NCI-H146 (cell line): ENCODE results near the gene SELENOP.
A peak's percentile ranks its signal among the peaks of the same experiment; 100 is the strongest.

Experiments used
- DNase-seq: peaks from one replicate; lab custom pipeline; 2025; lab: John Stamatoyannopoulos, UW

SELENOP gene

GRCh38 chr5:42798284-42799240, 13.1 kb downstream of the SELENOP start:
- DNase-seq: no peak

- no peak for DNase-seq
Measured at GRCh38 chr5:42791151-42791550, 20.5 kb downstream of the SELENOP start.

- DNase-seq: no peak
Measured at GRCh38 chr5:42787845-42788244, 23.8 kb downstream of the SELENOP start.

GRCh38 chr5:42787073-42787472, 24.6 kb downstream of the SELENOP start:
- DNase-seq: no peak

- DNase-seq: no peak
Measured at GRCh38 chr5:42785756-42786155, 25.9 kb downstream of the SELENOP start.

- no peak for DNase-seq
Measured at GRCh38 chr5:42784132-42784531, 27.6 kb downstream of the SELENOP start.

GRCh38 chr5:42781584-42781983, 30.1 kb downstream of the SELENOP start:
- DNase-seq: no peak

GRCh38 chr5:42779083-42779482, 32.6 kb downstream of the SELENOP start:
- no peak for DNase-seq

- DNase-seq: no peak
Measured at GRCh38 chr5:42772265-42772993, 39.3 kb downstream of the SELENOP start.

- no peak for DNase-seq
Measured at GRCh38 chr5:42770003-42770402, 41.7 kb downstream of the SELENOP start.

GRCh38 chr5:42768106-42768504, 43.6 kb downstream of the SELENOP start:
- no peak for DNase-seq

- DNase-seq: no peak
Measured at GRCh38 chr5:42767491-42768105, 44.1 kb downstream of the SELENOP start.

- DNase-seq: no peak
Measured at GRCh38 chr5:42761791-42762190, 49.9 kb downstream of the SELENOP start.

- DNase-seq: no peak
Measured at GRCh38 chr5:42760426-42760825, 51.3 kb downstream of the SELENOP start.

GRCh38 chr5:42759456-42759855, 52.2 kb downstream of the SELENOP start:
- no peak for DNase-seq

- peak; percentile 81 for DNase-seq
Measured at GRCh38 chr5:42756606-42757601, 54.8 kb downstream of the SELENOP start, which contains the start of gene CCDC152. CCDC152 (plus strand) TSS chr5:42756818; CDS start chr5:42759122, 2,304 bp downstream.

GRCh38 chr5:42753099-42753498, 58.6 kb downstream of the SELENOP start:
- DNase-seq: no peak

GRCh38 chr5:42751044-42751443, 60.6 kb downstream of the SELENOP start:
- DNase-seq: no peak

- no peak for DNase-seq
Measured at GRCh38 chr5:42750507-42750906, 61.2 kb downstream of the SELENOP start.
